ENCODE measurements around the gene TAF1B. TPM values are rescaled to one million over a fixed set of nuclear protein-coding genes. Genes with fewer than 3 reads are reported as not detected.

TAF1B gene
- total RNA-seq (10 to 100 TPM; 15.3 to 19.9 TPM), total RNA-seq (22.6 to 32.6 reads per million in 2 donors)

- Mint-ChIP-seq H3K4me3 (peak within 1 kb of the TSS; percentile 96), H3K27ac (peak within 1 kb of the TSS; percentile 92), H3K4me1 (peaks cover 41% of the 10 kb centered on the region), H3K27me3 (no peaks in the 10 kb centered on the region), H3K36me3 (ENCODE audit: low read depth) (peaks cover 8% of the 10 kb centered on the region)
- ATAC-seq (peak; percentile 84), DNase-seq (peak; percentile 55 to 77 (median 72))
- no peaks in the 10 kb centered on the region for H3K9me3 ChIP-seq (ENCODE audit: control insufficient read depth, low read length, poor library complexity, severe bottlenecking)
Measured at GRCh38 chr2:9843229-9844035, at the start of gene TAF1B. TAF1B (plus strand) TSS chr2:9843474; CDS start chr2:9843542, 68 bp downstream.

- ATAC-seq = no peak
- no peaks in the 10 kb centered on the region for H3K36me3 Mint-ChIP-seq (ENCODE audit: low read depth)
- no peaks in the 10 kb centered on the region for H3K27me3 Mint-ChIP-seq
- H3K9me3 ChIP-seq (ENCODE audit: control insufficient read depth, low read length, poor library complexity, severe bottlenecking) = no peaks in the 10 kb centered on the region
- no peak for DNase-seq
- no peak overlapping the region for H3K4me3 Mint-ChIP-seq
- H3K4me1 Mint-ChIP-seq = peaks cover 18% of the 10 kb centered on the region
- peak overlapping the region; percentile 77 for H3K27ac Mint-ChIP-seq
Measured at GRCh38 chr2:9793918-9794717, 49.2 kb upstream of the TAF1B start.

DNA sequence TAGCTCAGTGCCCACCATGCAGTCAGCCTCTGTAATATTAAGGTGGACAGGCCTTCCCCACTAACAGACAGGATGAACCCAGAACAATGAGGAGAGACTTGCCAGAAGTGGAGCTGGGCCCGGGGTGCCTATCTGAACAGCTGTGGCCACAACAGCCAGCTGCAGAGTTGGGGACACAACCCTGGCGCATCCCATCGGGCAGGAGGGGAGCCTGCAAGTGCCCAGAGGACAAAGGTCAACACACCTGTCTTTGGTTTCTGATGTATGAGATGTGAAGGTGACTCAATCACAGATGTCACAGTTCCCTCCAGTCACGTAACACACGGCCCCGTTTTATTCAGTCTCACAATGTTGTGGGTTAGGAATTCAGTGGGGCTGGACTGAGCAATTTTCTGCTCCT lies 48.2 kb upstream of the TAF1B start:
- no peak for ATAC-seq
- no peaks in the 10 kb centered on the region for H3K9me3 ChIP-seq (ENCODE audit: control insufficient read depth, low read length, poor library complexity, severe bottlenecking)
- no peak for DNase-seq
- Mint-ChIP-seq H3K4me1 (peaks cover 26% of the 10 kb centered on the region), H3K4me3 (no peak overlapping the region), H3K27ac (no peak overlapping the region), H3K27me3 (no peaks in the 10 kb centered on the region), H3K36me3 (ENCODE audit: low read depth) (no peaks in the 10 kb centered on the region)

- no peaks in the 10 kb centered on the region for H3K9me3 ChIP-seq (ENCODE audit: control insufficient read depth, low read length, poor library complexity, severe bottlenecking)
- Mint-ChIP-seq H3K27me3 (no peaks in the 10 kb centered on the region), H3K4me3 (no peak overlapping the region), H3K36me3 (ENCODE audit: low read depth) (no peaks in the 10 kb centered on the region), H3K4me1 (peaks cover 38% of the 10 kb centered on the region), H3K27ac (peak overlapping the region; percentile 16)
- ATAC-seq (no peak), DNase-seq (no peak)
Measured at GRCh38 chr2:9796056-9797010, 46.9 kb upstream of the TAF1B start.

- Mint-ChIP-seq H3K27me3 (no peaks in the 10 kb centered on the region), H3K27ac (no peak overlapping the region), H3K36me3 (ENCODE audit: low read depth) (no peaks in the 10 kb centered on the region), H3K4me3 (no peak overlapping the region), H3K4me1 (peaks cover 41% of the 10 kb centered on the region)
- H3K9me3 ChIP-seq (ENCODE audit: control insufficient read depth, low read length, poor library complexity, severe bottlenecking) = no peaks in the 10 kb centered on the region
- DNase-seq (no peak), ATAC-seq (no peak)
Measured at GRCh38 chr2:9797086-9797485, 46.2 kb upstream of the TAF1B start.

DNA sequence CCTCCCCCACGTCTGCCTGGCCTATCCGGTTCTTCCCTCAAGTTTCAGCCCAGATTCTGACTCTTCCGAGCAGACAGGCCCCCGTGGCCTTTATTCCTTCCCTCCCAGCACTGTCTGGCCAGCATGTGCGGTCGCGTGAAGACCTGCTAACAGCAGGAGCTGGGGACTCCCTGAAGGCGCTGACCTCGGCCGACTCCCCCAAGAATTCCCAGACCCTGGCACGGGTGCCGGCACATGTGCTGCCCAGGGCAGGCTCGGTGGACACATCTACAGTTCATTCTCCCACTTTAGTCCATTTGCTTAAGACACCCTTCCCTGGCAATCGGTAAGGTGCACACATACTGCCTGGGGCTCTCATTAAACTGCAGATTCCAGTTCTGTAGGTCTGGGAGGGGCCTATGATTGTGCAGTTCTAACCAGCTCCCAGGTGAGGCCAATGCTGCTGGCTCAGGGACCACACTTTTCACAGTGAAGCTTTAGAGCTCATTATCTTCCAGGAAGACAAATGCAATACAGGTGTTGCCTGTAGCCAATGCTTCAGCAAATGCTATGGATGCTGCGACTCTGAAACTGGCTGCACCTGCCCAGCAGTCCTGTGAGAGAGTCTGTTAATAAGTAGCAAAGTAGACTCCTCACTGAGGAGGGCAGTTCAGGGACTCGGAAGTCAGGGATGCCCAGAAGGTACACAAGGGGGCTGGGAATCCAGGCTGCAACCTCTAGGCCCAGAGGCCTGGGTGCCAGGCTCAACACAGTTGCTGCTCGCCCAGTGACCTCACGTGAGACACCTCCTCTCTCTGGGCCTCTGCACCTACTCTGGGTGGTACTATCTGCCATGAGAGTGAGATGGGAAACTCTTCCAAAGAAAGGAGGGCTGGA lies 45.4 kb upstream of the TAF1B start:
- no peak for DNase-seq
- Mint-ChIP-seq H3K27ac (no peak overlapping the region), H3K4me3 (no peak overlapping the region), H3K4me1 (peaks cover 41% of the 10 kb centered on the region), H3K36me3 (ENCODE audit: low read depth) (no peaks in the 10 kb centered on the region), H3K27me3 (no peaks in the 10 kb centered on the region)
- ATAC-seq = no peak
- no peaks in the 10 kb centered on the region for H3K9me3 ChIP-seq (ENCODE audit: control insufficient read depth, low read length, poor library complexity, severe bottlenecking)

DNA sequence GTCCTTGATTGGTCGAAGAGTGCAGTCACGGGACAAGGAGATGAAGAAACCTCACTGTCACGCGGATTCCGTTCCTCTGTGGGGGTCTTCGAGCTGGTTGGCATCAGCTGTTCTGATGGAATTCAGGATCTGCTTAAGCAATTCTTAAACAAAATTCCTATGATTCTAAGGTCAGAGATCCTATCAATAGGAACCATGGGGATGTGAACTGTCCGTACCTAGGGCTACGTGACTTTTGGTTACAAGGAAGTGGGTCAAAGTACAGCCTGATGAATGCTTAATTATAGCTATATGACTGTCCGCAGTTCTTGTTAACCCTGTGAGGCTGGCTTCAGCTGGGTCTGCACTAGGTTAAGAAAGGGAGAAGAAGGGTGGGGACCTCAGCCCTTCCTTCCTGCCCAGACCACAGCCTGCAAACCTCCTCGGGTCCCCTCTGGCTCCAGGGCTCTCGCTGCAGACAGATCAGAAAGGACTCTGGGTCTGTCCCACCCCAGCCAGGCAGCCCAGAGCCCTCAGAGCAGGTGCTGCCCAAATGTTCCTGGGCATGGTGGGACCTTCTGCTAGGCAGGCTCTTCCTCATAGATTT lies 44.2 kb upstream of the TAF1B start:
- H3K9me3 ChIP-seq (ENCODE audit: control insufficient read depth, low read length, poor library complexity, severe bottlenecking) = no peaks in the 10 kb centered on the region
- Mint-ChIP-seq H3K4me1 (peaks cover 40% of the 10 kb centered on the region), H3K27me3 (no peaks in the 10 kb centered on the region), H3K36me3 (ENCODE audit: low read depth) (no peaks in the 10 kb centered on the region), H3K27ac (peak overlapping the region; percentile 98), H3K4me3 (peak overlapping the region; percentile 89)
- no peak for DNase-seq
- ATAC-seq = no peak

DNA sequence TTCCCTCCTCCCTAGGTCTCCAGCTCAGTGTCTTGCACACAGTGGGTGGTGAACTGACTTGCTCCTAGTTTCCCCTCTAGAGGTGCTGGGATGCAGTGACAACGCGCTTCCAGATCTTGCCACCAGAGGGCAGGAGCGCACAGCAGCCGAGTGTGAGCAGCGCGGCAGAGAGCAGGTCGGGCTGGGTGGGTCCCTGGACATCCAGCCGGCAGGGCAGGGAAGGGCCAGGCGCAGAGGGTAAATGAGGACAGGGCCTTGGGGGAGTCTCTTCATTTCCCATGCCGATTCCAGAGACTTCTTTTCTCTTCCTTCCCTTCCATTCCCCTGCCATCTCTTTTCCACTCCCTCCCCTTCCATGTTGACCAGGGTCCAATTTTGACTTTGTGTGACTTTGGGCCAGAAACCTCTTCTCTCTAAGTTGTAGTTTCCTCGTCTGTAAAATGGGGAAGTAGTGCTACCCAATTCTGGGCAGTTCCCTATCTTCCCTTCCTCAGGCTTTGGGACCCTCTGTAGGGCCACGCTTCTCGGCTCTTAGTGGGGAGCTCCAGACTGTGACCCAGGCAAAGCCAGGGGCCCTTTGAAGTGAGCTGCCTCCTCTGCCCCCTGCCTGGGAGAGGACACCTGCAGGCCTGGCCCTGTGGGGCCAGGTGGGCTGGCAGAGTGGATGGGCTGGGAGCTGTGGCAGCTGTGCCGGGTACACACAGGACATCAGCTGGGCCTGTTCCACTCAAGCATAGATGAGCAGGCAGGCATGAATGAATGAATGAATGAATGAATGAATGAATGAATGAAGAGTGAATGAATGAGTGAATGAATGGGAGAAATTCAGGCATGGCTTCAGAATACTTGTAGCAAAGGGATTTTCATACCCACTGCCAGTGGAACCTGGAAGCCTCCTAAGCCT lies 43.3 kb upstream of the TAF1B start:
- ATAC-seq = peak; percentile 60
- peak overlapping the region; percentile 98 for H3K27ac Mint-ChIP-seq
- peak; percentile 72 to 86 (median 77) for DNase-seq
- peak overlapping the region; percentile 89 for H3K4me3 Mint-ChIP-seq
- H3K4me1 Mint-ChIP-seq = peaks cover 35% of the 10 kb centered on the region
- H3K9me3 ChIP-seq (ENCODE audit: control insufficient read depth, low read length, poor library complexity, severe bottlenecking) = no peaks in the 10 kb centered on the region
- H3K27me3 Mint-ChIP-seq = no peaks in the 10 kb centered on the region
- no peaks in the 10 kb centered on the region for H3K36me3 Mint-ChIP-seq (ENCODE audit: low read depth)

GRCh38 chr2:9800639-9800974 lies 42.7 kb upstream of the TAF1B start:
- DNase-seq = no peak
- Mint-ChIP-seq H3K27me3 (no peaks in the 10 kb centered on the region), H3K4me3 (peak overlapping the region; percentile 78), H3K36me3 (ENCODE audit: low read depth) (no peaks in the 10 kb centered on the region), H3K27ac (peak overlapping the region; percentile 98), H3K4me1 (peaks cover 35% of the 10 kb centered on the region)
- H3K9me3 ChIP-seq (ENCODE audit: control insufficient read depth, low read length, poor library complexity, severe bottlenecking) = no peaks in the 10 kb centered on the region
- ATAC-seq = no peak

DNA sequence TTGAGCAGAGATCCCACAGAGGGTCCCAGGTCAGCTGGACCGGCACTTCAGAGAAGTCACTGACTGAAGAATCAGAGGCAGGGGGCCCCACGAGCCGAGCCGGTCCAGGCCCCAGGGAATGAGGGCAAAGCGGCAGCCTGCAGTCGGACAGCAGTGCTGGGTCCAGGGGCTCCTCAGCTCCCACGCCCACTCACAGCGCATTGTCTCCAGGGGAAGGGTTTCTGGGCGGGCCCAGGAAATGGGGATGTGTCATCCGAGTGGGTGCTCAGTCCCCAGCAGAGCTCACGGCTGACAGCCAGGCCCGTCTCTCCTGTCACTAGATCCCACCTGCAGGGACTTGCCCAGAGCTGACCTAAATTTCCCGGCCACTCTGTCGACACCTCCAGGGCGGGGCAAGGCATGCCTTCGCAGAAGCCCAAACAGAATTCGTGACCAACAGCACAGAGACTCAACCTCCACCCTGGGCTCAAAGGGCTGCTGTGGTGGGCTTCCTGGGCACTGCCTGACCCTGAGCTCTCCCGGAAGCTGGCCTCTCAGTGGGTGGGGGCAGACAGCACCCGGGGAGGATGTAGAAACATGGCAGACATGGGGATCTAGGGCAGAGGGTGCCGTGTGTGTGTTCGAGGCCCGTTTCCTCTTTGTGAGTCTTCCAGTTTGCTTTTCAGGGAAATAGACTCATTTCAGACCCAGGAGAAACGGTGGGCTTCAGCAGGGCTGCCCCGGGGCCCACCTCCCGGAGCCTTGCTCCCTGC lies 42.1 kb upstream of the TAF1B start:
- H3K4me1 Mint-ChIP-seq = peaks cover 37% of the 10 kb centered on the region
- ATAC-seq = peak; percentile 90
- H3K36me3 Mint-ChIP-seq (ENCODE audit: low read depth) = no peaks in the 10 kb centered on the region
- peak overlapping the region; percentile 78 for H3K4me3 Mint-ChIP-seq
- no peaks in the 10 kb centered on the region for H3K27me3 Mint-ChIP-seq
- peak; percentile 68 to 78 (median 69) for DNase-seq
- no peaks in the 10 kb centered on the region for H3K9me3 ChIP-seq (ENCODE audit: control insufficient read depth, low read length, poor library complexity, severe bottlenecking)
- H3K27ac Mint-ChIP-seq = peak overlapping the region; percentile 98

- H3K27ac Mint-ChIP-seq = peak overlapping the region; percentile 98
- ATAC-seq = no peak
- peaks cover 36% of the 10 kb centered on the region for H3K4me1 Mint-ChIP-seq
- no peak overlapping the region for H3K4me3 Mint-ChIP-seq
- H3K27me3 Mint-ChIP-seq = no peaks in the 10 kb centered on the region
- no peak for DNase-seq
- no peaks in the 10 kb centered on the region for H3K36me3 Mint-ChIP-seq (ENCODE audit: low read depth)
- no peaks in the 10 kb centered on the region for H3K9me3 ChIP-seq (ENCODE audit: control insufficient read depth, low read length, poor library complexity, severe bottlenecking)
Measured at GRCh38 chr2:9802576-9802993, 40.7 kb upstream of the TAF1B start.
